GM23338 (cell line): ENCODE data around the gene CDH18. TPM values are rescaled to one million over a fixed set of nuclear protein-coding genes. Genes with fewer than 3 reads are reported as not detected.

Experiments used
- ATAC-seq: fragments of 200-7000 bp; cut with Tn5 transposase; 3 replicates; pipeline ENCODE4 v1.9.1; 2020
- DNase-seq: peaks from one replicate; pipeline ENCODE4 v3.0.0-alpha.2; 2015; ENCODE audit warnings: low spot score
- H2AFZ ChIP-seq: fragments of 200-600 bp; sonication (generic); 2 replicates; pipeline ENCODE4 v1.8.0; 2016; ENCODE audit warnings: antibody characterized with exemption, mild to moderate bottlenecking, moderate library complexity
- H3F3A ChIP-seq: fragments of 200-600 bp; sonication (generic); replicated peaks from 2 replicates; pipeline ENCODE4 v1.8.0; 2017; ENCODE audit warnings: antibody characterized with exemption, mixed run types, low read depth
- H3K27ac ChIP-seq: fragments of 200-600 bp; sonication (generic); 2 replicates; pipeline ENCODE4 v1.6.1; 2016; ENCODE audit warnings: low read depth
- H3K27me3 ChIP-seq: fragments of 200-600 bp; sonication (generic); 2 replicates; pipeline ENCODE4 v1.8.0; 2016; ENCODE audit warnings: mild to moderate bottlenecking, mixed run types, moderate library complexity; ENCODE audit not compliant: insufficient read depth
- H3K36me3 ChIP-seq: fragments of 200-600 bp; sonication (generic); 2 replicates; pipeline ENCODE4 v1.8.0; 2016; ENCODE audit warnings: mild to moderate bottlenecking; ENCODE audit not compliant: insufficient read depth
- H3K4me1 ChIP-seq: fragments of 200-600 bp; sonication (generic); 2 replicates; pipeline ENCODE4 v1.8.0; 2016; ENCODE audit warnings: mild to moderate bottlenecking, moderate library complexity; ENCODE audit not compliant: insufficient read depth
- H3K4me2 ChIP-seq: fragments of 200-600 bp; sonication (generic); 2 replicates; pipeline ENCODE4 v1.7.1; 2017; ENCODE audit warnings: mixed run types
- H3K4me3 ChIP-seq: fragments of 200-600 bp; sonication (generic); 2 replicates; pipeline ENCODE4 v1.6.1; 2016; ENCODE audit warnings: mixed run types
- H3K79me2 ChIP-seq: fragments of 200-600 bp; sonication (generic); replicated peaks from 2 replicates; pipeline ENCODE4 v1.8.0; 2017; ENCODE audit warnings: mild to moderate bottlenecking; ENCODE audit not compliant: insufficient read depth
- H3K9me2 ChIP-seq: fragments of 200-600 bp; sonication (generic); 2 replicates; pipeline ENCODE4 v1.8.0; 2017; ENCODE audit not compliant: insufficient read depth
- H4K20me1 ChIP-seq: fragments of 200-600 bp; sonication (generic); replicated peaks from 2 replicates; pipeline ENCODE4 v1.8.0; 2017; ENCODE audit warnings: mild to moderate bottlenecking; ENCODE audit not compliant: insufficient read depth
- H3K27ac Mint-ChIP-seq: 2 replicates; pipeline ENCODE4 v1.8.0; 2020; ENCODE audit warnings: inconsistent platforms, mild to moderate bottlenecking, moderate library complexity, mixed read lengths
- H3K27me3 Mint-ChIP-seq: 3 replicates; pipeline ENCODE4 v1.8.0; 2022; ENCODE audit warnings: low read depth, mild to moderate bottlenecking, moderate library complexity, mixed read lengths, inconsistent platforms; ENCODE audit not compliant: insufficient read depth, poor library complexity
- H3K36me3 Mint-ChIP-seq: 3 replicates; pipeline ENCODE4 v1.8.0; 2021; ENCODE audit warnings: low read depth, mild to moderate bottlenecking, inconsistent platforms, moderate library complexity, mixed read lengths
- H3K4me1 Mint-ChIP-seq: 3 replicates; pipeline ENCODE4 v1.8.0; 2020; ENCODE audit warnings: mild to moderate bottlenecking, inconsistent platforms, mixed read lengths
- H3K4me3 Mint-ChIP-seq: 3 replicates; pipeline ENCODE4 v1.8.0; 2021; ENCODE audit warnings: moderate library complexity, mild to moderate bottlenecking, inconsistent platforms, mixed read lengths
- H3K9me3 Mint-ChIP-seq: 3 replicates; pipeline ENCODE4 v1.8.0; 2020; ENCODE audit warnings: moderate library complexity, mild to moderate bottlenecking, inconsistent platforms, mixed read lengths
- CREB1 ChIP-seq: fragments of 250-450 bp; sonication (Bioruptor Pico); IDR thresholded peaks from 2 replicates; pipeline ENCODE4 v1.5.0; 2020; ENCODE audit warnings: low read depth, mild to moderate bottlenecking, moderate library complexity
- EZH2 ChIP-seq: fragments of 200-600 bp; sonication (generic); IDR thresholded peaks from one replicate; pipeline ENCODE4 v1.8.0; 2017; ENCODE audit warnings: antibody characterized with exemption, mild to moderate bottlenecking, low read depth; ENCODE audit not compliant: unreplicated experiment
- EZH2phosphoT487 ChIP-seq: fragments of 200-600 bp; sonication (generic); IDR thresholded peaks from one replicate; pipeline ENCODE4 v1.8.1; 2018; ENCODE audit warnings: antibody characterized with exemption; ENCODE audit not compliant: unreplicated experiment
- POLR2AphosphoS5 ChIP-seq: IDR thresholded peaks from 2 replicates; pipeline ENCODE4 v1.6.1; 2016; ENCODE audit warnings: antibody characterized with exemption, low read depth
- STAT1 ChIP-seq: IDR thresholded peaks from one replicate; pipeline ENCODE4 v1.6.1; 2016; ENCODE audit warnings: antibody characterized with exemption; ENCODE audit not compliant: unreplicated experiment
- ZNF114 ChIP-seq: fragments of 250-450 bp; sonication (Bioruptor Pico); IDR thresholded peaks from 2 replicates; pipeline ENCODE4 v1.5.0; 2020; ENCODE audit warnings: mild to moderate bottlenecking, moderate library complexity
- polyA plus RNA-seq: library from polyadenylated mRNA; unstranded; fragments of >200 nt; fragmentation: Nextera tagmentation; extraction: Ambion mirVana; gene quantifications from 2 replicates; pipeline ENCODE4 v1.2.1, GENCODE V29; 2016
- total RNA-seq: library from RNA; depleted of rRNA; stranded (reverse); fragments of >200 nt; shearing (Covaris generic); gene quantifications from 2 replicates; pipeline ENCODE4 v1.2.3, GENCODE V29; 2014
- TF ChIP-seq, protein P1 (sequence below): IDR thresholded peaks from one replicate; pipeline ENCODE4 v1.6.1; 2018; ENCODE audit warnings: antibody characterized with exemption; ENCODE audit not compliant: unreplicated experiment
- TF ChIP-seq, protein P2 (sequence below): fragments of 250-450 bp; sonication (Bioruptor Pico); IDR thresholded peaks from 2 replicates; pipeline ENCODE4 v1.5.0; 2020; ENCODE audit warnings: mild to moderate bottlenecking, moderate library complexity
- TF ChIP-seq, protein P3 (sequence below): IDR thresholded peaks from 2 replicates; pipeline ENCODE4 v1.6.1; 2016; ENCODE audit warnings: antibody characterized with exemption
- TF ChIP-seq, protein P4 (sequence below), 2 experiments: fragments of 200-600 bp in 1 of 2; sonication (generic) in 1 of 2; conservative IDR thresholded peaks; 2 replicates each; pipeline versions ENCODE4 v1.5.1 to v1.6.1; 2016 to 2017; ENCODE audit warnings: antibody characterized with exemption in 2 of 2, low read depth in 2 of 2, mild to moderate bottlenecking in 2 of 2, moderate library complexity in 1 of 2

CDH18 gene
- total and polyA plus RNA-seq, 2 experiments from 2014 or later, result 1.3 TPM; not detected in 1

DNA sequence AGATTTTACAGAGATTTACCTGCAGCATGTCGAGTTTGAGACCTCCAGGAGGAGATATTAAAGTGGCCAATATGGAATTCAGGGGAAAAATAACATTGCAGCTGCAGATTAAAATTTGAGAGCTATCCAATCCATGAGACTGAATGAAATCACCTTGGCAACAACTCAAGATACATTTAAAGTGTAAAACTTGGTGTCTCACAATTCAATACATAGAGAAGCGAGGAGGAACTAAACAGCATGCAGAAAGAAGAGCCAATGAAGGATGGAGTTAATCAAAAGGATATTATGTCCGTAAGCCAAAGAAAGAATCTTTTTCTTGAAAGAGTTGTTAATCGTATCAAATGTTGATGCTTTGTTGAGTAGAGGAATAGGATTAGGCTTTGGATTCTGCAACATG is 455.1 kb downstream of the CDH18 start:
- H3K36me3 Mint-ChIP-seq, result no peaks in the 10 kb centered on the region; the same call in 2 of the 3 replicates
- no peak overlapping the region for H3K27ac ChIP-seq
- H3K4me1 Mint-ChIP-seq, result no peaks in the 10 kb centered on the region
- no peaks in the 10 kb centered on the region for H3K4me1 ChIP-seq
- no peak overlapping the region for H2AFZ ChIP-seq
- no peaks in the 10 kb centered on the region for H3F3A ChIP-seq
- H3K27me3 ChIP-seq, result no peaks in the 10 kb centered on the region
- TF ChIP-seq, protein P1, sequence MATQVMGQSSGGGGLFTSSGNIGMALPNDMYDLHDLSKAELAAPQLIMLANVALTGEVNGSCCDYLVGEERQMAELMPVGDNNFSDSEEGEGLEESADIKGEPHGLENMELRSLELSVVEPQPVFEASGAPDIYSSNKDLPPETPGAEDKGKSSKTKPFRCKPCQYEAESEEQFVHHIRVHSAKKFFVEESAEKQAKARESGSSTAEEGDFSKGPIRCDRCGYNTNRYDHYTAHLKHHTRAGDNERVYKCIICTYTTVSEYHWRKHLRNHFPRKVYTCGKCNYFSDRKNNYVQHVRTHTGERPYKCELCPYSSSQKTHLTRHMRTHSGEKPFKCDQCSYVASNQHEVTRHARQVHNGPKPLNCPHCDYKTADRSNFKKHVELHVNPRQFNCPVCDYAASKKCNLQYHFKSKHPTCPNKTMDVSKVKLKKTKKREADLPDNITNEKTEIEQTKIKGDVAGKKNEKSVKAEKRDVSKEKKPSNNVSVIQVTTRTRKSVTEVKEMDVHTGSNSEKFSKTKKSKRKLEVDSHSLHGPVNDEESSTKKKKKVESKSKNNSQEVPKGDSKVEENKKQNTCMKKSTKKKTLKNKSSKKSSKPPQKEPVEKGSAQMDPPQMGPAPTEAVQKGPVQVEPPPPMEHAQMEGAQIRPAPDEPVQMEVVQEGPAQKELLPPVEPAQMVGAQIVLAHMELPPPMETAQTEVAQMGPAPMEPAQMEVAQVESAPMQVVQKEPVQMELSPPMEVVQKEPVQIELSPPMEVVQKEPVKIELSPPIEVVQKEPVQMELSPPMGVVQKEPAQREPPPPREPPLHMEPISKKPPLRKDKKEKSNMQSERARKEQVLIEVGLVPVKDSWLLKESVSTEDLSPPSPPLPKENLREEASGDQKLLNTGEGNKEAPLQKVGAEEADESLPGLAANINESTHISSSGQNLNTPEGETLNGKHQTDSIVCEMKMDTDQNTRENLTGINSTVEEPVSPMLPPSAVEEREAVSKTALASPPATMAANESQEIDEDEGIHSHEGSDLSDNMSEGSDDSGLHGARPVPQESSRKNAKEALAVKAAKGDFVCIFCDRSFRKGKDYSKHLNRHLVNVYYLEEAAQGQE, result no peak
- TF ChIP-seq EZH2, result no peak
- no peak for TF ChIP-seq STAT1
- no peak for TF ChIP-seq POLR2AphosphoS5
- no peak for TF ChIP-seq CREB1
- TF ChIP-seq, protein P2, sequence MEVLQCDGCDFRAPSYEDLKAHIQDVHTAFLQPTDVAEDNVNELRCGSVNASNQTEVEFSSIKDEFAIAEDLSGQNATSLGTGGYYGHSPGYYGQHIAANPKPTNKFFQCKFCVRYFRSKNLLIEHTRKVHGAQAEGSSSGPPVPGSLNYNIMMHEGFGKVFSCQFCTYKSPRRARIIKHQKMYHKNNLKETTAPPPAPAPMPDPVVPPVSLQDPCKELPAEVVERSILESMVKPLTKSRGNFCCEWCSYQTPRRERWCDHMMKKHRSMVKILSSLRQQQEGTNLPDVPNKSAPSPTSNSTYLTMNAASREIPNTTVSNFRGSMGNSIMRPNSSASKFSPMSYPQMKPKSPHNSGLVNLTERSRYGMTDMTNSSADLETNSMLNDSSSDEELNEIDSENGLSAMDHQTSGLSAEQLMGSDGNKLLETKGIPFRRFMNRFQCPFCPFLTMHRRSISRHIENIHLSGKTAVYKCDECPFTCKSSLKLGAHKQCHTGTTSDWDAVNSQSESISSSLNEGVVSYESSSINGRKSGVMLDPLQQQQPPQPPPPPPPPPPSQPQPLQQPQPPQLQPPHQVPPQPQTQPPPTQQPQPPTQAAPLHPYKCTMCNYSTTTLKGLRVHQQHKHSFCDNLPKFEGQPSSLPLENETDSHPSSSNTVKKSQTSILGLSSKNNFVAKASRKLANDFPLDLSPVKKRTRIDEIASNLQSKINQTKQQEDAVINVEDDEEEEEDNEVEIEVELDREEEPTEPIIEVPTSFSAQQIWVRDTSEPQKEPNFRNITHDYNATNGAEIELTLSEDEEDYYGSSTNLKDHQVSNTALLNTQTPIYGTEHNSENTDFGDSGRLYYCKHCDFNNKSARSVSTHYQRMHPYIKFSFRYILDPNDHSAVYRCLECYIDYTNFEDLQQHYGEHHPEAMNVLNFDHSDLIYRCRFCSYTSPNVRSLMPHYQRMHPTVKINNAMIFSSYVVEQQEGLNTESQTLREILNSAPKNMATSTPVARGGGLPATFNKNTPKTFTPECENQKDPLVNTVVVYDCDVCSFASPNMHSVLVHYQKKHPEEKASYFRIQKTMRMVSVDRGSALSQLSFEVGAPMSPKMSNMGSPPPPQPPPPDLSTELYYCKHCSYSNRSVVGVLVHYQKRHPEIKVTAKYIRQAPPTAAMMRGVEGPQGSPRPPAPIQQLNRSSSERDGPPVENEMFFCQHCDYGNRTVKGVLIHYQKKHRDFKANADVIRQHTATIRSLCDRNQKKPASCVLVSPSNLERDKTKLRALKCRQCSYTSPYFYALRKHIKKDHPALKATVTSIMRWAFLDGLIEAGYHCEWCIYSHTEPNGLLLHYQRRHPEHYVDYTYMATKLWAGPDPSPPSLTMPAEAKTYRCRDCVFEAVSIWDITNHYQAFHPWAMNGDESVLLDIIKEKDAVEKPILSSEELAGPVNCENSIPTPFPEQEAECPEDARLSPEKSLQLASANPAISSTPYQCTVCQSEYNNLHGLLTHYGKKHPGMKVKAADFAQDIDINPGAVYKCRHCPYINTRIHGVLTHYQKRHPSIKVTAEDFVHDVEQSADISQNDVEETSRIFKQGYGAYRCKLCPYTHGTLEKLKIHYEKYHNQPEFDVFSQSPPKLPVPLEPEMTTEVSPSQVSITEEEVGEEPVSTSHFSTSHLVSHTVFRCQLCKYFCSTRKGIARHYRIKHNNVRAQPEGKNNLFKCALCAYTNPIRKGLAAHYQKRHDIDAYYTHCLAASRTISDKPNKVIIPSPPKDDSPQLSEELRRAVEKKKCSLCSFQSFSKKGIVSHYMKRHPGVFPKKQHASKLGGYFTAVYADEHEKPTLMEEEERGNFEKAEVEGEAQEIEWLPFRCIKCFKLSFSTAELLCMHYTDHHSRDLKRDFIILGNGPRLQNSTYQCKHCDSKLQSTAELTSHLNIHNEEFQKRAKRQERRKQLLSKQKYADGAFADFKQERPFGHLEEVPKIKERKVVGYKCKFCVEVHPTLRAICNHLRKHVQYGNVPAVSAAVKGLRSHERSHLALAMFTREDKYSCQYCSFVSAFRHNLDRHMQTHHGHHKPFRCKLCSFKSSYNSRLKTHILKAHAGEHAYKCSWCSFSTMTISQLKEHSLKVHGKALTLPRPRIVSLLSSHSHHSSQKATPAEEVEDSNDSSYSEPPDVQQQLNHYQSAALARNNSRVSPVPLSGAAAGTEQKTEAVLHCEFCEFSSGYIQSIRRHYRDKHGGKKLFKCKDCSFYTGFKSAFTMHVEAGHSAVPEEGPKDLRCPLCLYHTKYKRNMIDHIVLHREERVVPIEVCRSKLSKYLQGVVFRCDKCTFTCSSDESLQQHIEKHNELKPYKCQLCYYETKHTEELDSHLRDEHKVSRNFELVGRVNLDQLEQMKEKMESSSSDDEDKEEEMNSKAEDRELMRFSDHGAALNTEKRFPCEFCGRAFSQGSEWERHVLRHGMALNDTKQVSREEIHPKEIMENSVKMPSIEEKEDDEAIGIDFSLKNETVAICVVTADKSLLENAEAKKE, result no peak
- TF ChIP-seq EZH2phosphoT487, result no peak
- TF ChIP-seq, protein P3, sequence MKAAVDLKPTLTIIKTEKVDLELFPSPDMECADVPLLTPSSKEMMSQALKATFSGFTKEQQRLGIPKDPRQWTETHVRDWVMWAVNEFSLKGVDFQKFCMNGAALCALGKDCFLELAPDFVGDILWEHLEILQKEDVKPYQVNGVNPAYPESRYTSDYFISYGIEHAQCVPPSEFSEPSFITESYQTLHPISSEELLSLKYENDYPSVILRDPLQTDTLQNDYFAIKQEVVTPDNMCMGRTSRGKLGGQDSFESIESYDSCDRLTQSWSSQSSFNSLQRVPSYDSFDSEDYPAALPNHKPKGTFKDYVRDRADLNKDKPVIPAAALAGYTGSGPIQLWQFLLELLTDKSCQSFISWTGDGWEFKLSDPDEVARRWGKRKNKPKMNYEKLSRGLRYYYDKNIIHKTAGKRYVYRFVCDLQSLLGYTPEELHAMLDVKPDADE, result no peak
- TF ChIP-seq ZNF114 (CRISPR knock-in tag), result no peak
- TF ChIP-seq, protein P4, sequence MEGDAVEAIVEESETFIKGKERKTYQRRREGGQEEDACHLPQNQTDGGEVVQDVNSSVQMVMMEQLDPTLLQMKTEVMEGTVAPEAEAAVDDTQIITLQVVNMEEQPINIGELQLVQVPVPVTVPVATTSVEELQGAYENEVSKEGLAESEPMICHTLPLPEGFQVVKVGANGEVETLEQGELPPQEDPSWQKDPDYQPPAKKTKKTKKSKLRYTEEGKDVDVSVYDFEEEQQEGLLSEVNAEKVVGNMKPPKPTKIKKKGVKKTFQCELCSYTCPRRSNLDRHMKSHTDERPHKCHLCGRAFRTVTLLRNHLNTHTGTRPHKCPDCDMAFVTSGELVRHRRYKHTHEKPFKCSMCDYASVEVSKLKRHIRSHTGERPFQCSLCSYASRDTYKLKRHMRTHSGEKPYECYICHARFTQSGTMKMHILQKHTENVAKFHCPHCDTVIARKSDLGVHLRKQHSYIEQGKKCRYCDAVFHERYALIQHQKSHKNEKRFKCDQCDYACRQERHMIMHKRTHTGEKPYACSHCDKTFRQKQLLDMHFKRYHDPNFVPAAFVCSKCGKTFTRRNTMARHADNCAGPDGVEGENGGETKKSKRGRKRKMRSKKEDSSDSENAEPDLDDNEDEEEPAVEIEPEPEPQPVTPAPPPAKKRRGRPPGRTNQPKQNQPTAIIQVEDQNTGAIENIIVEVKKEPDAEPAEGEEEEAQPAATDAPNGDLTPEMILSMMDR (conservative IDR thresholded peaks at IDR 0.05; ENCODE audit: low read depth in 2 of 2), result no peak
- H3K9me2 ChIP-seq, result no peaks in the 10 kb centered on the region
- no peak overlapping the region for H3K4me3 ChIP-seq
- no peaks in the 10 kb centered on the region for H4K20me1 ChIP-seq
- no peak overlapping the region for H3K4me2 ChIP-seq
- no peaks in the 10 kb centered on the region for H3K27me3 Mint-ChIP-seq
- no peak overlapping the region for H3K4me3 Mint-ChIP-seq
- ATAC-seq, result no peak
- no peaks in the 10 kb centered on the region for H3K9me3 Mint-ChIP-seq
- no peak overlapping the region for H3K27ac Mint-ChIP-seq
- no peaks in the 10 kb centered on the region for H3K36me3 ChIP-seq
- DNase-seq, result no peak
- H3K79me2 ChIP-seq, result no peaks in the 10 kb centered on the region
